ENCODE data around the gene FNDC3A.

Gene FNDC3A, protein sequence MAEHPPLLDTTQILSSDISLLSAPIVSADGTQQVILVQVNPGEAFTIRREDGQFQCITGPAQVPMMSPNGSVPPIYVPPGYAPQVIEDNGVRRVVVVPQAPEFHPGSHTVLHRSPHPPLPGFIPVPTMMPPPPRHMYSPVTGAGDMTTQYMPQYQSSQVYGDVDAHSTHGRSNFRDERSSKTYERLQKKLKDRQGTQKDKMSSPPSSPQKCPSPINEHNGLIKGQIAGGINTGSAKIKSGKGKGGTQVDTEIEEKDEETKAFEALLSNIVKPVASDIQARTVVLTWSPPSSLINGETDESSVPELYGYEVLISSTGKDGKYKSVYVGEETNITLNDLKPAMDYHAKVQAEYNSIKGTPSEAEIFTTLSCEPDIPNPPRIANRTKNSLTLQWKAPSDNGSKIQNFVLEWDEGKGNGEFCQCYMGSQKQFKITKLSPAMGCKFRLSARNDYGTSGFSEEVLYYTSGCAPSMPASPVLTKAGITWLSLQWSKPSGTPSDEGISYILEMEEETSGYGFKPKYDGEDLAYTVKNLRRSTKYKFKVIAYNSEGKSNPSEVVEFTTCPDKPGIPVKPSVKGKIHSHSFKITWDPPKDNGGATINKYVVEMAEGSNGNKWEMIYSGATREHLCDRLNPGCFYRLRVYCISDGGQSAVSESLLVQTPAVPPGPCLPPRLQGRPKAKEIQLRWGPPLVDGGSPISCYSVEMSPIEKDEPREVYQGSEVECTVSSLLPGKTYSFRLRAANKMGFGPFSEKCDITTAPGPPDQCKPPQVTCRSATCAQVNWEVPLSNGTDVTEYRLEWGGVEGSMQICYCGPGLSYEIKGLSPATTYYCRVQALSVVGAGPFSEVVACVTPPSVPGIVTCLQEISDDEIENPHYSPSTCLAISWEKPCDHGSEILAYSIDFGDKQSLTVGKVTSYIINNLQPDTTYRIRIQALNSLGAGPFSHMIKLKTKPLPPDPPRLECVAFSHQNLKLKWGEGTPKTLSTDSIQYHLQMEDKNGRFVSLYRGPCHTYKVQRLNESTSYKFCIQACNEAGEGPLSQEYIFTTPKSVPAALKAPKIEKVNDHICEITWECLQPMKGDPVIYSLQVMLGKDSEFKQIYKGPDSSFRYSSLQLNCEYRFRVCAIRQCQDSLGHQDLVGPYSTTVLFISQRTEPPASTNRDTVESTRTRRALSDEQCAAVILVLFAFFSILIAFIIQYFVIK

DNA sequence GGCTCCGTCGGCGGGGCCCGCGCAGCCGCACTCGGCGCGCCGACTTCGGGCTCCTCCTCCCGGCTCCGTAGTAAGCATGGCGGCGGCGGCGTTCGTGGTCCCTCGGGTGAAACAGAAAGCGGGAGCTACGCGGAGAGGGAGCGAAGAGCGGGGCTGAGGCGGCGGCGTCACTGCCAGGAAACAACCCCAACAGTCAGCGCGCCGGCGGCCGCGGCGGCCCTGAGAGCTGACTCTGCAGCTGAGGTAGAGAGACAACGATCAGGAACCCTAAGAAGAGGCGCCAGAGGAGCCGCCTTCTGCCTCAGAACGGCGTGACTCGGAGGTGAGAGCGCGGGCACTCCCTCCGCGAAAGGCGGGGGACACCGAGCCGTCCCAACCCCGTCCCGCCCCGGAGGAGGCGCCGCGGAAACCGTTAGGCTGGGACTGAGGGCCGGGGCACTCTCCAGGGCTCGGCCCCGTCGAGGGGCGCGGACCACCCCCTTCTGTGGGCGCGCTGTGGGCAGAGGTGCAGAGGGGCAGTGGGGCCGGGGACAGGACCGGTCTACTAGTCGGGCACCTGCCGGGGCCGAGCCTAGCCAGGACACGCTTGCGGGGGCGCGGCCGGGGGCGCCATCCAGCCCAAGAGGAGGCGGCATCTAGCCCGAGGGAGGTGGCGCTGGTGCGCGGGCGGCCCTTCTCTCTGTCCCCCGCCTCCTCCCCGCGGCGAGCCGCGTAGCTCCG is at the start of gene FNDC3A:
TSS of gene FNDC3A (plus strand) at position 57 of the 720 bp plus-strand sequence. CDS start 30,279 bp downstream, outside the sequence.
- H3K9me3 ChIP-seq (ENCODE audit: control insufficient read depth, insufficient read depth, low read length): no peaks in the 10 kb centered on the region
- H3K27me3 ChIP-seq (ENCODE audit: control insufficient read depth, insufficient read depth, low read length): no peaks in the 10 kb centered on the region
- H3K4me3 ChIP-seq (ENCODE audit: low read length): peak within 1 kb of the TSS; percentile 67
- H3K27ac ChIP-seq (ENCODE audit: low read length): no peak within 1 kb of the TSS
- DNase-seq (ENCODE audit: low read depth, low spot score): no peak
- H3K36me3 ChIP-seq (ENCODE audit: control insufficient read depth, insufficient read depth, low read length): no peaks in the 10 kb centered on the region
- peaks cover 1% of the 10 kb centered on the region; the same call in 1 of the 2 replicates for H3K4me1 ChIP-seq (ENCODE audit: control insufficient read depth, insufficient read depth, low read length)
- WGBS (ENCODE audit: insufficient coverage, insufficient read length): no CpG with 5 or more reads among the region's 86 CpGs

- Histone ChIP-seq H3K27ac (ENCODE audit: low read length) (no peak overlapping the region), H3K4me1 (ENCODE audit: control insufficient read depth, insufficient read depth, low read length) (no peaks in the 10 kb centered on the region), H3K4me3 (ENCODE audit: low read length) (no peak overlapping the region), H3K27me3 (ENCODE audit: control insufficient read depth, insufficient read depth, low read length) (no peaks in the 10 kb centered on the region), H3K36me3 (ENCODE audit: control insufficient read depth, insufficient read depth, low read length) (no peaks in the 10 kb centered on the region), H3K9me3 (ENCODE audit: control insufficient read depth, insufficient read depth, low read length) (no peaks in the 10 kb centered on the region)
- no peak for DNase-seq (ENCODE audit: low read depth, low spot score)
- no CpG with 5 or more reads among the region's 5 CpGs for WGBS (ENCODE audit: insufficient coverage, insufficient read length)
Measured at GRCh38 chr13:48928757-48929430, 46.8 kb upstream of the FNDC3A start.

DNA sequence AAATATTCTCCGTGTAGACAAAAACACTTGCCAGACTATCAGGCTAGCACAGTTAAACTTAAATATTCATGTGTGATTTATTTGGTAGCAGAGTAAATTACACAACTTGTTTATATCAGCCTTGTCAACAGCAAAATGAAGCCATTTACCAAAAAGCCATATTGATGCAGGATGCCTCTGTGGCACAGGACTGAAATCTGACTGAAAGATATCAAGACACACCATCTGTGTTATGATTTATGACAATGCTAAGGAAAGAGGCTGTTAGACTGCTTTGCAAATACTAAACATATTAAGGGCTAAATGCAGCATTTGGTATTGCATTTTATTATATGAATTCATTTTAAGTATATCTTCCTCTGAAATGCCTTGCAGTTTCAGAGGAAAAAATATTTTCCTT is 44.8 kb upstream of the FNDC3A start:
- Histone ChIP-seq H3K36me3 (ENCODE audit: control insufficient read depth, insufficient read depth, low read length) (no peaks in the 10 kb centered on the region), H3K4me3 (ENCODE audit: low read length) (no peak overlapping the region), H3K27me3 (ENCODE audit: control insufficient read depth, insufficient read depth, low read length) (no peaks in the 10 kb centered on the region), H3K9me3 (ENCODE audit: control insufficient read depth, insufficient read depth, low read length) (no peaks in the 10 kb centered on the region), H3K27ac (ENCODE audit: low read length) (no peak overlapping the region), H3K4me1 (ENCODE audit: control insufficient read depth, insufficient read depth, low read length) (no peaks in the 10 kb centered on the region)
- no peak for DNase-seq (ENCODE audit: low read depth, low spot score)
- no CpG with 5 or more reads among the region's 1 CpG for WGBS (ENCODE audit: insufficient coverage, insufficient read length)

- H3K4me3 ChIP-seq (ENCODE audit: low read length): no peak overlapping the region
- no peaks in the 10 kb centered on the region for H3K4me1 ChIP-seq (ENCODE audit: control insufficient read depth, insufficient read depth, low read length)
- no peaks in the 10 kb centered on the region for H3K9me3 ChIP-seq (ENCODE audit: control insufficient read depth, insufficient read depth, low read length)
- no peaks in the 10 kb centered on the region for H3K27me3 ChIP-seq (ENCODE audit: control insufficient read depth, insufficient read depth, low read length)
- no peak for DNase-seq (ENCODE audit: low read depth, low spot score)
- H3K27ac ChIP-seq (ENCODE audit: low read length): no peak overlapping the region
- no peaks in the 10 kb centered on the region for H3K36me3 ChIP-seq (ENCODE audit: control insufficient read depth, insufficient read depth, low read length)
Measured at GRCh38 chr13:48938308-48938943, 37.3 kb upstream of the FNDC3A start.

DNA sequence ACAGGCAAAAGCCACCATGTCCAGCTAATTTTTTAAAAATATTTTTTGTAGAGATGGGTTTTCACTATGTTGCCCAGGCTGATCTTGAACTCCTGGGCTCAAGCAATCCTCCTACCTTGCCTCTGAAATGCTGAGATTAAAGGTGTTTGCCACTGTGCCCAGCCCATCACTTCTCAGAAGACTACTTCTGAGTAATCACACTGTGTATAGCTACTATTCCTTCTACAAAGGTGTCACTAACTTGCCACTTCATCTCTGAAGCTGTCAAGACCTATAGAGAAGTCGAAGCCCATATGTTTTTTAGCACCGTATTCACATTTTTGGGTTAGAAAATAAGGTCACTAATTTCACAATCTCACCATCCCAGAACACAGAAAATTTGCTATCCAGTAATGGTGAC is 36.0 kb upstream of the FNDC3A start:
- no peaks in the 10 kb centered on the region for H3K27me3 ChIP-seq (ENCODE audit: control insufficient read depth, insufficient read depth, low read length)
- no peak overlapping the region for H3K4me3 ChIP-seq (ENCODE audit: low read length)
- no peaks in the 10 kb centered on the region for H3K4me1 ChIP-seq (ENCODE audit: control insufficient read depth, insufficient read depth, low read length)
- H3K9me3 ChIP-seq (ENCODE audit: control insufficient read depth, insufficient read depth, low read length): no peaks in the 10 kb centered on the region
- no peaks in the 10 kb centered on the region for H3K36me3 ChIP-seq (ENCODE audit: control insufficient read depth, insufficient read depth, low read length)
- H3K27ac ChIP-seq (ENCODE audit: low read length): no peak overlapping the region
- WGBS (ENCODE audit: insufficient coverage, insufficient read length): no CpG with 5 or more reads among the region's 2 CpGs
- DNase-seq (ENCODE audit: low read depth, low spot score): no peak

- Histone ChIP-seq H3K27ac (ENCODE audit: low read length) (no peak overlapping the region), H3K4me1 (ENCODE audit: control insufficient read depth, insufficient read depth, low read length) (no peaks in the 10 kb centered on the region), H3K36me3 (ENCODE audit: control insufficient read depth, insufficient read depth, low read length) (no peaks in the 10 kb centered on the region), H3K4me3 (ENCODE audit: low read length) (no peak overlapping the region), H3K9me3 (ENCODE audit: control insufficient read depth, insufficient read depth, low read length) (no peaks in the 10 kb centered on the region), H3K27me3 (ENCODE audit: control insufficient read depth, insufficient read depth, low read length) (no peaks in the 10 kb centered on the region)
- DNase-seq (ENCODE audit: low read depth, low spot score): no peak
- WGBS (ENCODE audit: insufficient coverage, insufficient read length): no CpG with 5 or more reads among the region's 2 CpGs
Measured at GRCh38 chr13:48942131-48942530, 33.6 kb upstream of the FNDC3A start.

GRCh38 chr13:48944221-48944620 is 31.5 kb upstream of the FNDC3A start:
- H3K36me3 ChIP-seq (ENCODE audit: control insufficient read depth, insufficient read depth, low read length): no peaks in the 10 kb centered on the region
- H3K27ac ChIP-seq (ENCODE audit: low read length): no peak overlapping the region
- no peaks in the 10 kb centered on the region for H3K9me3 ChIP-seq (ENCODE audit: control insufficient read depth, insufficient read depth, low read length)
- DNase-seq (ENCODE audit: low read depth, low spot score): no peak
- WGBS (ENCODE audit: insufficient coverage, insufficient read length): no CpG with 5 or more reads among the region's 3 CpGs
- H3K4me3 ChIP-seq (ENCODE audit: low read length): no peak overlapping the region
- H3K27me3 ChIP-seq (ENCODE audit: control insufficient read depth, insufficient read depth, low read length): no peaks in the 10 kb centered on the region
- no peaks in the 10 kb centered on the region for H3K4me1 ChIP-seq (ENCODE audit: control insufficient read depth, insufficient read depth, low read length)

DNA sequence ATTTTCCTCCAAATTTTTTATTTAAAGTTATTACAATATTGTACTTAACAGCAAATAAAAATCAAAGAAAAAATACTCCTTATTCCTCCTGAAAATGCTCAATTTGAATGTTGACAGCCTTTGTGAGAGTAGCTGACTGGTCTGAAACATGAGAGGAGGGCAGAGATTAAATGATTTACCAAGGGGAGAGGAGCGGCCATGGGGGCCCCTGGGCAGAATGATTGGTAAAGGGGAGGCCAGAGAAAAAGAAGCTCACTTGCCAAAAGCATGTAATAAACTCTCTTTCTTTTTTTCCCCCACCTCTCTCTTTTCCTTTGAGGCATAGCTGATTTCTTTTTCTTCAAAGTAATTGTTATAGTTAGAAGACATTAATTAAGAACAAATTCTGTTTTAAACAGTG is 30.1 kb upstream of the FNDC3A start:
- WGBS (ENCODE audit: insufficient coverage, insufficient read length): no CpG with 5 or more reads among the region's 1 CpG

DNA sequence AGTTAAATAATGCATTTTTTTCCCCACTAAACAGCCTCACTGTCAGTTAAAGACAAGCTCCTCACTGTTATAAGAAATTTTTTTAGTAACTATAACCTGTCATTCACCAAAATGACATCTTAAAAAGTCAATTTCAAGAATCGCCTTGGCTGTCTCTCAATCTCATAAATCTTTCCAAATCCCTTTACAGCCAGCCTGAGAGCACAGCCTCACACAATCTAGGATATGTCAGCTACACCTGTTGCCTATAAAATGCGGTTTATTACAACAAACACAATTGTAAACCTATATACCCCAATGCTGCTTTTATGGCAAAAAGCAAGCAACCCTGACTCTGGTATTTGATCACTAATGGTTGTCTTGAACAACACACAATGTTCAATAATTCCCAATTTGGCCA is 29.5 kb upstream of the FNDC3A start:
- Histone ChIP-seq H3K36me3 (ENCODE audit: control insufficient read depth, insufficient read depth, low read length) (no peaks in the 10 kb centered on the region), H3K27me3 (ENCODE audit: control insufficient read depth, insufficient read depth, low read length) (no peaks in the 10 kb centered on the region), H3K4me3 (ENCODE audit: low read length) (no peak overlapping the region), H3K9me3 (ENCODE audit: control insufficient read depth, insufficient read depth, low read length) (no peaks in the 10 kb centered on the region), H3K4me1 (ENCODE audit: control insufficient read depth, insufficient read depth, low read length) (no peaks in the 10 kb centered on the region), H3K27ac (ENCODE audit: low read length) (no peak overlapping the region)
- DNase-seq (ENCODE audit: low read depth, low spot score): no peak
- WGBS (ENCODE audit: insufficient coverage, insufficient read length): no CpG with 5 or more reads among the region's 2 CpGs

More for the DNA sequence above, 30.1 kb upstream of the FNDC3A start:
- no peak for DNase-seq (ENCODE audit: low read depth, low spot score)
- Histone ChIP-seq H3K4me3 (ENCODE audit: low read length) (no peak overlapping the region), H3K4me1 (ENCODE audit: control insufficient read depth, insufficient read depth, low read length) (no peaks in the 10 kb centered on the region), H3K27me3 (ENCODE audit: control insufficient read depth, insufficient read depth, low read length) (no peaks in the 10 kb centered on the region), H3K27ac (ENCODE audit: low read length) (no peak overlapping the region), H3K36me3 (ENCODE audit: control insufficient read depth, insufficient read depth, low read length) (no peaks in the 10 kb centered on the region), H3K9me3 (ENCODE audit: control insufficient read depth, insufficient read depth, low read length) (no peaks in the 10 kb centered on the region)
